ENCODE measurements around the gene LRCH4. TPM values are rescaled to one million over a fixed set of nuclear protein-coding genes. Genes with fewer than 3 reads are reported as not detected.
A peak's percentile ranks its signal among the peaks of the same experiment; 100 is the strongest.
"Not testable (repeated sequence)": the region's sequence is repeated elsewhere in the genome, so short reads cannot be mapped to it uniquely, and the experiment has no call there.

The LRCH4 gene
- total RNA-seq, 1 experiment from 2014 or later: 17.0 TPM

DNA sequence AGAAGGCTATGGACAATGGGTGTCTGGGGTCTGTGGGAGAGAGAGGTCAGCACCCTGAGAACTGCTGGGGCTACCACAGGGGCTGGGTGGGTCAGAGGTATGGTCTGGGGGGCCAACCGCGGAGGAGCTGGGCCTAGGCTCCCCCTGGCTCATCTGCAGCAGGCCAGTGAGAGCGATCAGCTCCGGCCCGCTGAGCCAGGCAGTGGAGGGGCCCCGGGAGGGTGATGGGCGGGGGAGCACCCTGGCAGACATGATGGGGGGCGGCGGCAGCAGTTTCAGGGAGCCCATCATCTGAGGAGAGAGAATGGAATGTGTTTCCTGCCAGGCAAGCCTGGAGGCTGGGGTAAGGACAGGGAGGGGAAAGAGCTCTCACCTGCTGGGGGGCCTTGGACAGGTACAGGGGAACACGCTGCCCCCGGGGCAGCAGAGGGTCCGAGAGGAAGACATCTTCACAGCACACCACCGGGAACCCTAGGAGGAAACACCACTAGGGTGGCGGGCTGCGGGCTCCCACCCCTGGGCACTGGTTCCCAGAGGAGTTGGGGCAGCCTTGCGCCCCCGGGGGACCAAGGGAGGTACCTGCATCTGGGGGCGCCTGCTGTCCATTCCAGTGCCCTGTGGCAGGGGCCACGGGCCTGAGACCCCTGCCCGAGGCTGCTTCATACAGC lies 13.5 kb downstream of the LRCH4 start:
- Histone ChIP-seq H3K4me1 (replicated peaks) (peaks cover 13% of the 10 kb centered on the region), H3K27ac (no peak overlapping the region), H3K27me3 (replicated peaks) (peaks cover 17% of the 10 kb centered on the region), H3K4me3 (no peak overlapping the region), H3K36me3 (peaks cover 35% of the 10 kb centered on the region), H3K9me3 (replicated peaks) (0 out of 2 replicates have a peak, but pooled peaks cover 3% of the 10 kb centered on the region)
- DNase-seq (ENCODE audit: low read depth in 1 of 2, low spot score in 2 of 2): no peak

DNA sequence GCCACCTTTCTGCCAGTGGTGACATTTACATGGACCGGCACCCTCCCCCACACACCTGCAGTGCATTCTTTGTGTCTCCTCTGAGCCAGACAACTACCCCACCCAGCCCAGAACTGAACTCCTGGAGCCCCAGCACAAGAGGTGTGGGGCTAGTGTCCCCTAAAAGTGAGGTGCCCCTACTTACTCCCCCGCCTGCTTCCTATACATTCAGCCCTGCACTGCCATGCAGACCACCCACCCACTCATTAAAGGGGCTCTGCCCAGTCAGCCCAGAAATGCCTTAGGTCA lies 14.2 kb downstream of the LRCH4 start:
- no peak overlapping the region for H3K4me3 ChIP-seq

DNA sequence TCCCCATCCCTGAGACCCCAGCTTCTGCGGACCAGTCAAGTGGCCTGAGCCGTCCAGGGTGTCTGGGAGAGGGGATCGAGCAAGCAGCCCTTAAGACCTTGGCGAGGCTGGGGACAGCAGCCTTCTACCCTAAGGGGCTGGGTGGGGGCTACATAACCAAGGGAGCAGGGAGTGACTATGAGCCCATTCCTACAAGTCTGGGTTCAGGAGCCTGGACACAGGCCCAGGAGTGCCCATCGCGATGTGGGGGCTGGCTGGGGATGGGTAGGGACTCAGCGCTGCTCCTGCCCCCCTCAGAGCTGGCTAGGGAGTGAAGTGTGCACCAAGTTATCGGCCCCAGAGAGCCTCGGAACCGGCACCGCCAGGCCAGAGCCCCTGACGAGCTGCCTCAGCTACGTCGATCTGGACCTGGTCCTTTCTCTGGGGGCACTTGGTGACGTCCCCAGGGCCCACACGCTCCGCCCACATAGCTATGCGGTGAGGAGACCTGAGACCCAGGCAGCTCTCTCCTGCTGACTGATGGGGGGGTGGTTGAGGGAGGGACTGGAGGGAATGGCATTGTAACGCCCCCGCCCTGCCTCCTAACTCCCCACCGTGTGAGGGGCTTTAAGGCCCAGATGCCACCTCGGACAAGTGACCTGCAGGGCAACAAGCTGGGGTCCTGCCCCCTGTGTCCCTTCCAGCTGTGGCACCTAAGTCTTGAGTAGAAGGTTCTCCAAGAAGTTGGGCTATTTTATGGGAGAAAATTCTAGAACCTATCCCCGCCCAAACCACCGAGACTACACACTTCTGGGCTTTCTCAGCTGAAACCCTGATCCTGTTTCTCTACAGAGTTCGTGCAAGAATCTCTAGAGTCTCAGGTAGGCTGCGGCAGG lies 14.7 kb downstream of the LRCH4 start:
- Histone ChIP-seq H3K9me3 (replicated peaks) (0 out of 2 replicates have a peak, but pooled peaks cover 3% of the 10 kb centered on the region), H3K36me3 (peaks cover 23% of the 10 kb centered on the region), H3K4me3 (no peak overlapping the region), H3K27ac (no peak overlapping the region), H3K27me3 (replicated peaks) (peaks cover 17% of the 10 kb centered on the region), H3K4me1 (replicated peaks) (peaks cover 13% of the 10 kb centered on the region)
- no peak for DNase-seq (ENCODE audit: low read depth in 1 of 2, low spot score in 2 of 2)

More for the DNA sequence above, 14.2 kb downstream of the LRCH4 start:
- Histone ChIP-seq H3K36me3 (peaks cover 29% of the 10 kb centered on the region), H3K9me3 (replicated peaks) (0 out of 2 replicates have a peak, but pooled peaks cover 3% of the 10 kb centered on the region), H3K4me1 (replicated peaks) (peaks cover 13% of the 10 kb centered on the region), H3K27ac (no peak overlapping the region), H3K27me3 (replicated peaks) (peaks cover 17% of the 10 kb centered on the region)
- no peak for DNase-seq (ENCODE audit: low read depth in 1 of 2, low spot score in 2 of 2)

DNA sequence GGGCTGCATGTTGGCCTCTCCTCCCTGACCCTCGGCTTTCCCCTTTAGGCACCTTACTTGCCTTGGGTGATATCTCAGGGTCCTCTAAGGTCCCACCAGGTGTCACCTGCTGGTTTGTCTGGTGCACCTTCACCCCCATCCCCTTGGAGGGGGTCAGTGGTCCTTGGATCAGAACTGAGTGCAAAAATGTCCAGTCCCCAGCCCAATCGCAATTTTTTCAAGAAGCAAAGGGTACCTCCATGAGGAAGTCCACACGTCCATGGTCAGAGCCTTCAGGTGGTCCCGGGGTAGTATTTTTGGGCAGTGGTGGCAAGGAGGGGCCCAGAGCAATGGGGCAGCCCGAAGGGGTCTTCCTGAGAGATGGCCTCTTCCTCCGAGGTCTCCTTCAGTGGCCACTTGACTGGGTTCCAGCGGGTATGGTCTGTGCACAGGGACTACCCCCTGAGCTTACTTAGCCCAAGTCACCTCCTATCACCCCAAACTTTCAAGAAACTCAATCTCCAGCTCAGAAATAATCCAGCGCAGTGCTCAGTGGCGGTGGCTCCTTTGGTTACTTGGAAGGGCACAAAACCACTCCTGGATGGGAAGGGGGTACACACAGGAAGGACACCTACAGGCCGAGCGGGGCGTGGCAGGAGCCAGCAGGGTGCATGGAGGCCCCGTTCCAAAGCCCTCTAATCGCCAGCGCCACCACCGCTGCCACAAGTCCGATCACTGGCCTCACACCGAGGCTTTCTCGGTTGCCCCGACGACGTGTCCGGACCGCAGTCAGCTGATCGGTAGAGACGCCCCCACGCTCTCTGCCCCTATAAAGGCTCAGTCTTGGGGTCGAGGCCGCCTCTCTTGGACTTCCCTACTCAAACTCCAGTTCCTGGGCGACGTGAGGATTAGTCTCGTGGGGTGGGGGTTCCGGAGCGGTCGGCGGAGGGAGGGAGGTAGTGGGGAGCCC lies 16.8 kb downstream of the LRCH4 start:
- Histone ChIP-seq H3K9me3 (replicated peaks) (0 out of 2 replicates have a peak, but pooled peaks cover 3% of the 10 kb centered on the region), H3K36me3 (peaks cover 13% of the 10 kb centered on the region), H3K27ac (no peak overlapping the region), H3K27me3 (replicated peaks) (peaks cover 17% of the 10 kb centered on the region), H3K4me1 (replicated peaks) (peaks cover 13% of the 10 kb centered on the region), H3K4me3 (peak overlapping the region; percentile 17; the same call in 1 of the 2 replicates)
- DNase-seq (ENCODE audit: low read depth in 1 of 2, low spot score in 2 of 2): peak; percentile 48 to 71

DNA sequence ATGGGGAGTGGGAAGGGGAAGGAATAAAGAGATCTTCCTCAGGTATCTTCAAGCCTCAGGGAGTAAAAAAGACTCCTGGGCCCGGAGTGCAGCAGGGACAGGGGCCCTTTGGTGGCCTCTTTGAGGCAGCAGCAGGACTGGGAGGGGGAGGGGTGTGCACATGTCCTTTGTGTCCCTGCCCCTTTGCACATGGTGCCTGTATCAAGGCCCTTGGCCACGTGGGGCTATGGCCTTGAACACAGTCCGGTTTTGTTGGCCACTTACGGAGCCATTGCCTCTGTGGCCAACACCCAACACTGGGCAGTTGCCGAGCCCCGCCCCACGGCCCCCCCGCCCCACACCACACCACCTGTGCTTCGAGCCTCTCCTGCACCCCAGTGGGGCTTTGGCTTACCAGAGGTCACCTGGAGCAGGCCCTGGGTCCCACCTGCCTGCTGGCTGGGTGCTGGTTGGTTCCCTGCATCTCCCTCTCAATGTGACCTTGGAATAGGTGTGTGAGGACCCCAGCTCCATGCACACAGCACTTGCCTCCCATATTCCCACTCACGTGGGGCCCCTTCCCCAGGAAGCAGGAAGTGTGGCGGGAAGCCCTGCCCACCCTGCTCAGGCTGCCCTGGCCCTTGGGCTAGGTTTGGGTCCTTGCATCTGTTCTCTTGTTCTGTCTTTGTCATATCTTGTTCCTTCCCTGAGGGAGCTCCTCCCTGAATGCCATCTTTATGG lies 17.6 kb downstream of the LRCH4 start:
- H3K27ac ChIP-seq: no peak overlapping the region
- H3K36me3 ChIP-seq: peaks cover 16% of the 10 kb centered on the region
- H3K27me3 ChIP-seq (replicated peaks): peaks cover 17% of the 10 kb centered on the region
- H3K4me3 ChIP-seq: no peak overlapping the region
- no peak for DNase-seq (ENCODE audit: low read depth in 1 of 2, low spot score in 2 of 2)
- peaks cover 16% of the 10 kb centered on the region for H3K4me1 ChIP-seq (replicated peaks)
- 0 out of 2 replicates have a peak, but pooled peaks cover 3% of the 10 kb centered on the region for H3K9me3 ChIP-seq (replicated peaks)

DNA sequence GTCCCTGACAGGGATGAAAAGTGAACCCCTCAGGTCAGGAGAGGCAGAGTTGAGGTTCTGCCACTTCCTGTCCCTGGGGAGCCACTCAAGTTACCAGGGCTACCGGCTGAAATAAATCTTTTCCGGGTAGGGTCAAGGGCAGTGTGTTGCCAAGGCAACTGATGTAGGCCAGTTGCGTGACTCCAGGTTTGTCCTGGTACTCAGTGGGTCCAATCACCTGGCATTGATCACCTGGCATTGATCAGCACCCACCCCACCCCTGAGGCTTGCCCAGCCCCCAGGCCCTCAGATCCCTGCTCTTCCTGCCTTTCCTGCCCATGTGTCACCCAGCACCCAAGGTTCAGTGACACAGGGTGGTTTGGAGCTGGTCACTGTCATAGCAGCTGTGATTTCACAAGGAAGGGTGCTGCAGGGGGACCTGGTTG lies 18.2 kb downstream of the LRCH4 start:
- Histone ChIP-seq H3K4me3 (no peak overlapping the region), H3K36me3 (peaks cover 21% of the 10 kb centered on the region), H3K27me3 (replicated peaks) (peaks cover 17% of the 10 kb centered on the region), H3K4me1 (replicated peaks) (peaks cover 16% of the 10 kb centered on the region), H3K27ac (no peak overlapping the region), H3K9me3 (replicated peaks) (0 out of 2 replicates have a peak, but pooled peaks cover 3% of the 10 kb centered on the region)
- no peak for DNase-seq (ENCODE audit: low read depth in 1 of 2, low spot score in 2 of 2)

DNA sequence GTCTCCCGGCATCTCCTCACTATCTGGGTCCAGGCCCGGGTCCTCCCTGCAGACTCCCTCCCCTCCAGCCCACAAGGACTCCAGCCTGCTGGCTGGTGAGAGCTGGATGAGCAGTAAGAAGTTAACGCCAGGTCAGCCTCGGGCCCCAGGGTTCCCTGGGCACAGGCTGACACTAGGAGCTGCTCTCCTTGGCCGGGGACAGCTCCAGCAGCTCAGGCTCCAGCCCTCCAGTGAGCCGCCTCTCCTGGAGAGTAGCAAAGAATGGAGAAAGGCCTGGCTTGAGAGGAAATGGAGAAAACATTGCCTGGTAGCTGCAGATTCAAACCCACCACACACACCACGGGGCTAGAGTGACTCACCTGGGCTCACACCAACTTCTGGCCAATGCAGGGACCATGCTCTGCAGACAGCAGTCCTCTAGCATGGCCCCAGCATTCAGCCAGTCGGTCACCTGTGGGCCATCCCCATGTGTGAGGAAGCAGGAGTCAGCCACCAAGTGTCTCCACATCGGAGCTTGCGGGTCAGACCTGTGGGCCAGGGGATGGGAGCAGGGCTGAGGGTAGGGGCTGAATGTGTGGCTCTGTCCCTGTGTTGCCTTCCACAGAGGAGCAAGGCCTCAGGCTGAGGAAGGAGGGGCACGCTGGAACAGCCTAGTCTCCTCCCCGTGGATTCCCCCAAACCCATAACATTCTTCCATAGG lies 18.7 kb downstream of the LRCH4 start:
- Histone ChIP-seq H3K27ac (no peak overlapping the region), H3K9me3 (replicated peaks) (0 out of 2 replicates have a peak, but pooled peaks cover 3% of the 10 kb centered on the region), H3K27me3 (replicated peaks) (peaks cover 17% of the 10 kb centered on the region), H3K4me3 (no peak overlapping the region), H3K4me1 (replicated peaks) (peaks cover 16% of the 10 kb centered on the region), H3K36me3 (peaks cover 27% of the 10 kb centered on the region)
- no peak for DNase-seq (ENCODE audit: low read depth in 1 of 2, low spot score in 2 of 2)

DNA sequence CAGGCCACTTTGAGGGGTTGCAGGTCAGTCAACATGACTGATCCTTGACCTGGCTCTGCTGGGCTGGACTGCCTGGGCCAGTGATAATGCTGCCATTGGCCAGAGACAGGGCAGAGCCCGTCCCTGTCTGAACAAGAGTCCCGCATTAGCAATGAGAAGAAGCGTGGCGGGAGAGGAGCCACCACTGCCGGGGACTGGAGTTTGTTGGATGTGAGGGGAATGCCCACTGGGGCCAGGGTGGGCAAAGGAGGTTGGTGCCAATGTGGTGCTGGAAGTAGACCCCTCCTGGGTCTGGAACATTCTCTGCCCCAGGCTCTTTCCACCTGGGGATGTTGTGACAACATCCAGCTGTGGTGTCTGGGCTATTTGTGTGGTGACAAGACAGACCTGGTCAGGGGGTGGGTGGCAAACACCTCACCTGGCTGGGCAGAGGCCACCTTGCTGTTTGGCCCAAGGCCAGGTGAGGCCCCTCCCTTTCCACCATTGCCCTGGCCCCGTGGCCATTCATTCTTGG lies 19.9 kb downstream of the LRCH4 start:
- DNase-seq (ENCODE audit: low read depth in 1 of 2, low spot score in 2 of 2): no peak
- Histone ChIP-seq H3K9me3 (replicated peaks) (0 out of 2 replicates have a peak, but pooled peaks cover 3% of the 10 kb centered on the region), H3K27me3 (replicated peaks) (peaks cover 17% of the 10 kb centered on the region), H3K36me3 (peaks cover 35% of the 10 kb centered on the region), H3K4me1 (replicated peaks) (peaks cover 16% of the 10 kb centered on the region), H3K4me3 (no peak overlapping the region), H3K27ac (no peak overlapping the region)

DNA sequence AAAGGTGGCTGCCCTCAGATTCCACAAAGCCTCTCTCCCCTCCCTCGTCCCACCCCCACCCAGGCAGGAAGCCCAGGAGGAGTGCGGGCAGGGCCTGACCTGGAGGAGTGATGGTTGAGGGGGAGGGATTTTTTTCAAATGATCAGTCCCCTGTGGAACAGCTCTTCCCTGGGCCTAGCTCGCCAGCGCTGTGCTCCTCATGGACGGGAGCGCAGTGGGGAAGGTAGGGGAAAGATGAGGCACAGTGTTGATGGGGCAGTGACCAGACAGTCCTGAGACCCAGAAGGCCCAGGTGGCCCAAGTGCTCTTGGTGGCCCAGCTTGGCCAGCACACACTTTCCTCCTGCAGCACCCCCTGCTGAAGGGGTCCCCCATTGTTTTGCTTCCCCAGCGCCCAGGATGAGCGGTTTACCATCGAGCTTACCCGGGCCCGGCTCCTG lies 20.8 kb downstream of the LRCH4 start:
- H3K27me3 ChIP-seq (replicated peaks): peaks cover 13% of the 10 kb centered on the region
- H3K27ac ChIP-seq: no peak overlapping the region
- peaks cover 38% of the 10 kb centered on the region for H3K36me3 ChIP-seq
- H3K4me3 ChIP-seq: no peak overlapping the region
- 0 out of 2 replicates have a peak, but pooled peaks cover 3% of the 10 kb centered on the region for H3K9me3 ChIP-seq (replicated peaks)
- peaks cover 11% of the 10 kb centered on the region for H3K4me1 ChIP-seq (replicated peaks)
- no peak for DNase-seq (ENCODE audit: low read depth in 1 of 2, low spot score in 2 of 2)

DNA sequence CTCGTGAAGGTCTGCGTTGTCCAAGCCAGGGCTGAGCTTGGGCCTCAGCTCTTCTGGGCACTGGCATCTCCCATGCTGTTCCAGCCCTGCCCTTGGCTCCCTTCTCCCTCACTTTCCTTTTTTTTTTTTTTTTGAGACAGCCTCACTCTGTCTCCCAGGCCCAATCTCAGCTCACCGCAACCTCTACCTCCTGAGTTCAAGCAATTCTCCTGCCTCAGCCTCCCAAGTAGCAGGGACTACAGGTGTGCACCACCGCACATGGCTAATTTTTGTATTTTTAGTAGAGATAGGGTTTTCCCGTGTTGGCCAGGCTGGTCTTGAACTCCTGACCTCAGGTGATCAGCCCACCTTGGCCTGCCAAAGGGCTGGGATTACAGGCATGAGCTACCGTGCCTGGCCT lies 21.5 kb downstream of the LRCH4 start:
- H3K36me3 ChIP-seq: peaks cover 41% of the 10 kb centered on the region
- H3K4me3 ChIP-seq; H3K27ac ChIP-seq; DNase-seq (ENCODE audit: low read depth in 1 of 2, low spot score in 2 of 2); H3K27me3 ChIP-seq (replicated peaks); H3K4me1 ChIP-seq (replicated peaks); H3K9me3 ChIP-seq (replicated peaks): not testable (repeated sequence)

DNA sequence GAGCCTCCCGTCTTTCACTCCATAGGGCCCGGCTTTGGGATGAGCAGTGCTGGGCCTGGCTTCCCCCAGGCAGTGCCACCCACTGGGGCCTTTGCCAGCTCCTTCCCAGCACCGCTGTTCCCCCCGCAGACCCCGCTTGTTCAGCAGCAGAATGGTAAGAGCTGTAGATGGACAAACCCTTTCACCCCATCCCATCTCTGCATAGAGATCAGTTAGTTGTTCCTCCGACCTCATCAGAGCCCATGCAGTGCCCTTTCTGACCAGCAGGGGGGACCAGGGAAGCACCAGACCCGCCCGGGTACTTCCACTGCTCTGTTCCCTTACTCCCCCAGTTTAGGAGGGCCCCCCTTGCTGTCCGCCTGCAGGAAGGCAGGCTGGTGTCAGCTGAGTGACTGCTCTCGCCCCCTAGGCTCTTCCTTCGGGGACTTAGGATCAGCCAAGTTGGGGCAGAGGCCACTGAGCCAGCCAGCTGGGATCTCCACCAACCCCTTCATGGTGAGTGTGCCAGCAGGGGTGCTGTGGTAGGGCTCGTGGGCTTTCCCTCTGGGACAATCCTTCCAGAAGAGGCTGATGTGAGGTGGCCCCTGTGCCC lies 22.0 kb downstream of the LRCH4 start:
- H3K9me3 ChIP-seq (replicated peaks): no peaks in the 10 kb centered on the region
- DNase-seq (ENCODE audit: low read depth in 1 of 2, low spot score in 2 of 2): peak; percentile 59 to 84
- H3K36me3 ChIP-seq: peaks cover 41% of the 10 kb centered on the region
- H3K27me3 ChIP-seq (replicated peaks): peaks cover under 1% of the 10 kb centered on the region; the same call in 1 of the 2 replicates
- no peak overlapping the region for H3K27ac ChIP-seq
- no peak overlapping the region for H3K4me3 ChIP-seq
- H3K4me1 ChIP-seq (replicated peaks): 0 out of 2 replicates have a peak, but pooled peaks cover 3% of the 10 kb centered on the region

DNA sequence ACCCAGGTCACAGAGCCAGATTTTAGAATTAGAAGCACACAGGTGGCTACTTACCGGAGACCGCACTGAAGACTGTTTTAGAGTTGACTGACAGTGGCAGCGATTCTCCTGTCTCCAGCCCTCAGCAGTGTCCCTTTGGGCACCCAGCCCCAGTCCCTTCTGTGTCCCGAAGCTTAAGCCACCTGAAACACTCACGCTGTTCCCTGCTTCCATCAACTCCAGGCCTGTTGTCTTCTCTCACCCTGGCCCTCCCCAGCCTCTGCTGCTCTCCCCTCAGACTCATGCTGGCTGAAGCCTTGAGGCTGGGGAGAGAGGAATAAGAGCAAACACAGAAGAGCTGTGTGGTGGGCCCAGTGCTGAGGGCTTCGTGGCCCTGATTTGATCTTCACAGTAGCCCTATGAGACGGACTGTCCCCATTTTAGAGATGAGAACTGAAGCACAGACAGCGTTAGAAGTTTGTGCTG lies 22.8 kb downstream of the LRCH4 start:
- Histone ChIP-seq H3K9me3 (replicated peaks) (no peaks in the 10 kb centered on the region), H3K27me3 (replicated peaks) (no peaks in the 10 kb centered on the region), H3K27ac (no peak overlapping the region), H3K36me3 (peaks cover 41% of the 10 kb centered on the region), H3K4me1 (replicated peaks) (0 out of 2 replicates have a peak, but pooled peaks cover 3% of the 10 kb centered on the region), H3K4me3 (no peak overlapping the region)
- no peak for DNase-seq (ENCODE audit: low read depth in 1 of 2, low spot score in 2 of 2)
